GM21381 (cell line): ENCODE measurements around the gene CGREF1.

Experiments used
- ATAC-seq: cut with Tn5 transposase; IDR thresholded peaks from one replicate; pipeline ENCODE4 v1.9.1; 2021; ENCODE audit warnings: mild to moderate bottlenecking, moderate library complexity; ENCODE audit not compliant: unreplicated experiment

The CGREF1 gene

GRCh38 chr2:27051902-27052645, 66.9 kb downstream of the CGREF1 start:
- ATAC-seq: no peak

GRCh38 chr2:27050996-27051901, 67.7 kb downstream of the CGREF1 start, which contains the start of gene AGBL5:
AGBL5 (plus strand) TSS chr2:27051668; CDS start chr2:27052959, 1,291 bp downstream.
- peak; percentile 67 for ATAC-seq
